H9 (cell line): ENCODE results near the gene MAN1B1. TPM values are rescaled to one million over a fixed set of nuclear protein-coding genes. Genes with fewer than 3 reads are reported as not detected.

Experiments used
- DNase-seq: peaks from one replicate; pipeline ENCODE4 v3.0.0-alpha.2; 2017
- H2AFZ ChIP-seq: one replicate; pipeline ENCODE4 v1.6.1; 2013; ENCODE audit warnings: mild to moderate bottlenecking, low read length, control low read depth, moderate library complexity
- H2AK5ac ChIP-seq: 2 replicates; pipeline ENCODE4 v1.6.1; 2013; ENCODE audit warnings: low read length, control low read depth, mixed read lengths; ENCODE audit not compliant: insufficient read length
- H2BK120ac ChIP-seq: one replicate; pipeline ENCODE4 v1.6.1; 2013; ENCODE audit warnings: low read depth, mild to moderate bottlenecking, low read length, control low read depth, inconsistent platforms; ENCODE audit not compliant: poor library complexity, severe bottlenecking
- H2BK12ac ChIP-seq: 2 replicates; pipeline ENCODE4 v1.6.1; 2013; ENCODE audit warnings: low read length, control low read depth, mixed read lengths, low read depth; ENCODE audit not compliant: insufficient read length
- H2BK15ac ChIP-seq: 2 replicates; pipeline ENCODE4 v1.6.1; 2013; ENCODE audit warnings: low read depth, low read length, control low read depth
- H2BK20ac ChIP-seq: one replicate; pipeline ENCODE4 v1.6.1; 2013; ENCODE audit warnings: low read depth, mild to moderate bottlenecking, low read length, control low read depth, inconsistent platforms; ENCODE audit not compliant: poor library complexity, severe bottlenecking
- H2BK5ac ChIP-seq: 2 replicates; pipeline ENCODE4 v1.6.1; 2013; ENCODE audit warnings: low read length, control low read depth, mixed read lengths; ENCODE audit not compliant: insufficient read length
- H3K14ac ChIP-seq: 2 replicates; pipeline ENCODE4 v1.6.1; 2013; ENCODE audit warnings: low read length, control low read depth; ENCODE audit not compliant: insufficient read depth
- H3K18ac ChIP-seq: 2 replicates; pipeline ENCODE4 v1.6.1; 2013; ENCODE audit warnings: low read depth, mild to moderate bottlenecking, mixed read lengths, low read length, control low read depth; ENCODE audit not compliant: insufficient read length
- H3K23ac ChIP-seq: 2 replicates; pipeline ENCODE4 v1.6.1; 2013; ENCODE audit warnings: low read length, control low read depth, mixed read lengths, low read depth; ENCODE audit not compliant: insufficient read length
- H3K23me2 ChIP-seq: 2 replicates; pipeline ENCODE4 v1.6.1; 2013; ENCODE audit warnings: low read depth, mild to moderate bottlenecking, mixed read lengths, low read length, control low read depth; ENCODE audit not compliant: insufficient read length, poor library complexity, severe bottlenecking
- H3K27ac ChIP-seq: 2 replicates; pipeline ENCODE4 v1.5.1; 2013; ENCODE audit warnings: low read length, control low read depth, mixed read lengths, low read depth; ENCODE audit not compliant: insufficient read length
- H3K27me3 ChIP-seq: 2 replicates; pipeline ENCODE4 v1.6.1; 2013; ENCODE audit warnings: low read length, control low read depth, inconsistent platforms; ENCODE audit not compliant: insufficient read depth
- H3K4ac ChIP-seq: 2 replicates; pipeline ENCODE4 v1.6.1; 2013; ENCODE audit warnings: low read depth, mild to moderate bottlenecking, control low read depth, inconsistent platforms, low read length, moderate library complexity
- H3K4me1 ChIP-seq: 2 replicates; pipeline ENCODE4 v1.6.1; 2013; ENCODE audit warnings: low read length, control low read depth, inconsistent platforms; ENCODE audit not compliant: insufficient read depth
- H3K4me2 ChIP-seq: 2 replicates; pipeline ENCODE4 v1.6.1; 2013; ENCODE audit warnings: low read length, control low read depth, mixed read lengths; ENCODE audit not compliant: insufficient read length, insufficient read depth
- H3K56ac ChIP-seq: 2 replicates; pipeline ENCODE4 v1.6.1; 2013; ENCODE audit warnings: low read depth, mild to moderate bottlenecking, mixed read lengths, low read length, control low read depth; ENCODE audit not compliant: insufficient read length
- H3K79me1 ChIP-seq: 2 replicates; pipeline ENCODE4 v1.6.1; 2013; ENCODE audit warnings: low read depth, mild to moderate bottlenecking, moderate library complexity, low read length, control low read depth, inconsistent platforms; ENCODE audit not compliant: insufficient read depth, poor library complexity, severe bottlenecking
- H3K79me2 ChIP-seq: 2 replicates; pipeline ENCODE4 v1.6.1; 2013; ENCODE audit warnings: low read length, control low read depth, inconsistent platforms; ENCODE audit not compliant: insufficient read depth
- H3K9ac ChIP-seq: 2 replicates; pipeline ENCODE4 v1.6.1; 2013; ENCODE audit warnings: low read length, control low read depth, mixed read lengths; ENCODE audit not compliant: insufficient read length; ENCODE audit errors: extremely low read depth
- H3K9me3 ChIP-seq: one replicate; pipeline ENCODE4 v1.6.1; 2013; ENCODE audit warnings: low read depth, low read length, inconsistent platforms; ENCODE audit not compliant: control insufficient read depth
- H3T11ph ChIP-seq: one replicate; pipeline ENCODE4 v1.6.1; 2013; ENCODE audit warnings: mild to moderate bottlenecking, low read length, control low read depth, inconsistent platforms
- H4K20me1 ChIP-seq: one replicate; pipeline ENCODE4 v1.6.1; 2013; ENCODE audit not compliant: control insufficient read depth, insufficient read length, insufficient read depth
- H4K5ac ChIP-seq: 2 replicates; pipeline ENCODE4 v1.6.1; 2013; ENCODE audit warnings: low read depth, mild to moderate bottlenecking, mixed read lengths, low read length, control low read depth; ENCODE audit not compliant: insufficient read length
- H4K8ac ChIP-seq: replicated peaks from 2 replicates; pipeline ENCODE4 v1.6.1; 2013; ENCODE audit warnings: low read length, control low read depth, mixed read lengths, low read depth; ENCODE audit not compliant: insufficient read length
- H4K91ac ChIP-seq: 2 replicates; pipeline ENCODE4 v1.6.1; 2013; ENCODE audit warnings: low read depth, mild to moderate bottlenecking, moderate library complexity, mixed read lengths, low read length, control low read depth; ENCODE audit not compliant: insufficient read length
- H3K27ac Mint-ChIP-seq, 3 experiments: 2 replicates in 2 of 3; 3 replicates in 1 of 3; pipeline ENCODE4 v1.8.0; 2020 to 2021; ENCODE audit warnings: mixed read lengths in 3 of 3, mild to moderate bottlenecking in 1 of 3, moderate library complexity in 1 of 3
- H3K27me3 Mint-ChIP-seq: 2 replicates; pipeline ENCODE4 v1.8.0; 2021; ENCODE audit warnings: low read depth, mild to moderate bottlenecking, moderate library complexity, mixed read lengths
- H3K36me3 Mint-ChIP-seq, 3 experiments: 2 replicates in 2 of 3; 3 replicates in 1 of 3; pipeline ENCODE4 v1.8.0; 2020 to 2021; ENCODE audit warnings: low read depth in 3 of 3, mixed read lengths in 3 of 3; ENCODE audit not compliant: insufficient read depth in 1 of 3
- H3K4me1 Mint-ChIP-seq, 2 experiments: 2 replicates each; pipeline ENCODE4 v1.8.0; 2020; ENCODE audit warnings: mixed read lengths in 2 of 2
- H3K4me3 Mint-ChIP-seq, 2 experiments: 2 replicates in 1 of 2; 3 replicates in 1 of 2; pipeline ENCODE4 v1.8.0; 2020 to 2021; ENCODE audit warnings: mild to moderate bottlenecking in 2 of 2, mixed read lengths in 2 of 2, moderate library complexity in 1 of 2
- H3K9me3 Mint-ChIP-seq, 2 experiments: 2 replicates in 1 of 2; 3 replicates in 1 of 2; pipeline ENCODE4 v1.8.0; 2020; ENCODE audit warnings: mild to moderate bottlenecking in 2 of 2, mixed read lengths in 2 of 2, moderate library complexity in 1 of 2
- WGBS: extraction: QIAGEN DNeasy Blood & Tissue Kit; methylation state at CpG from one replicate; pipeline ENCODE4 v1.1.7; 2013; ENCODE audit warnings: missing lambda C conversion rate, low lambda C conversion rate, mixed read lengths; ENCODE audit not compliant: insufficient read length; ENCODE audit errors: extremely low coverage; 5-methylcytosine and 5-hydroxymethylcytosine counted together
- total RNA-seq: library from RNA; stranded (reverse); gene quantifications from 2 replicates; pipeline ENCODE4 v1.2.1, GENCODE V29; 2021
- TF ChIP-seq, protein P1 (sequence below): fragments of 200-600 bp; sonication (generic); conservative IDR thresholded peaks from 3 replicates; pipeline ENCODE4 v1.8.0; 2021; ENCODE audit warnings: antibody characterized with exemption, mild to moderate bottlenecking

MAN1B1 gene
- total RNA-seq, 1 experiment from 2014 or later: 34.9 TPM

- Mint-ChIP-seq H3K9me3 (no peaks in the 10 kb centered on the region), H3K4me1 (peaks cover 5 to 6% of the 10 kb centered on the region in 2 experiments), H3K27me3 (peaks cover 10% of the 10 kb centered on the region), H3K27ac (no peak overlapping the region), H3K36me3 (peaks cover 0 to 14% (median 5%) of the 10 kb centered on the region in 3 experiments; a peak in 5 of 7 replicates), H3K4me3 (no peak overlapping the region)
- TF ChIP-seq, protein P1, sequence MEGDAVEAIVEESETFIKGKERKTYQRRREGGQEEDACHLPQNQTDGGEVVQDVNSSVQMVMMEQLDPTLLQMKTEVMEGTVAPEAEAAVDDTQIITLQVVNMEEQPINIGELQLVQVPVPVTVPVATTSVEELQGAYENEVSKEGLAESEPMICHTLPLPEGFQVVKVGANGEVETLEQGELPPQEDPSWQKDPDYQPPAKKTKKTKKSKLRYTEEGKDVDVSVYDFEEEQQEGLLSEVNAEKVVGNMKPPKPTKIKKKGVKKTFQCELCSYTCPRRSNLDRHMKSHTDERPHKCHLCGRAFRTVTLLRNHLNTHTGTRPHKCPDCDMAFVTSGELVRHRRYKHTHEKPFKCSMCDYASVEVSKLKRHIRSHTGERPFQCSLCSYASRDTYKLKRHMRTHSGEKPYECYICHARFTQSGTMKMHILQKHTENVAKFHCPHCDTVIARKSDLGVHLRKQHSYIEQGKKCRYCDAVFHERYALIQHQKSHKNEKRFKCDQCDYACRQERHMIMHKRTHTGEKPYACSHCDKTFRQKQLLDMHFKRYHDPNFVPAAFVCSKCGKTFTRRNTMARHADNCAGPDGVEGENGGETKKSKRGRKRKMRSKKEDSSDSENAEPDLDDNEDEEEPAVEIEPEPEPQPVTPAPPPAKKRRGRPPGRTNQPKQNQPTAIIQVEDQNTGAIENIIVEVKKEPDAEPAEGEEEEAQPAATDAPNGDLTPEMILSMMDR: no peak
- Histone ChIP-seq H3K9ac (no peak overlapping the region), H3K23ac (no peak overlapping the region), H3K23me2 (peaks cover 7% of the 10 kb centered on the region), H3K27me3 (no peaks in the 10 kb centered on the region; the same call in 1 of the 2 replicates), H2BK12ac (no peak overlapping the region), H3K4ac (no peak overlapping the region), H3K4me2 (no peak overlapping the region), H2BK20ac (no peak overlapping the region), H3K18ac (no peak overlapping the region), H3K56ac (no peak overlapping the region), H2AFZ (no peak overlapping the region), H4K91ac (no peak overlapping the region), H3K9me3 (no peaks in the 10 kb centered on the region), H2BK15ac (no peak overlapping the region), H4K20me1 (no peaks in the 10 kb centered on the region), H4K5ac (no peak overlapping the region), H2AK5ac (no peak overlapping the region), H3K27ac (no peak overlapping the region), H2BK5ac (no peak overlapping the region), H3K79me2 (peaks cover 2% of the 10 kb centered on the region; the same call in 1 of the 2 replicates), H3K79me1 (no peaks in the 10 kb centered on the region), H2BK120ac (no peak overlapping the region), H3T11ph (no peak overlapping the region), H3K14ac (no peak overlapping the region), H3K4me1 (no peaks in the 10 kb centered on the region), H4K8ac (no peak overlapping the region)
- no peak for DNase-seq
- WGBS: no CpG with 5 or more reads among the region's 16 CpGs
Observed at GRCh38 chr9:137041124-137041523, 45.7 kb upstream of the MAN1B1 start.
